ENCODE measurements around the gene SURF4. TPM values are rescaled to one million over a fixed set of nuclear protein-coding genes. Genes with fewer than 3 reads are reported as not detected.
"Not testable (repeated sequence)": the region's sequence is repeated elsewhere in the genome, so short reads cannot be mapped to it uniquely, and the experiment has no call there.

SURF4 gene
- total and polyA plus RNA-seq, 2 experiments from 2014 or later, result 354 to 360 TPM

GRCh38 chr9:133396952-133397351 is 21.1 kb upstream of the SURF4 start:
- Histone ChIP-seq H3K4me3 (no peak overlapping the region), H2AFZ (no peak overlapping the region), H4K20me1 (ENCODE audit: insufficient read depth, poor library complexity, severe bottlenecking) (no peaks in the 10 kb centered on the region), H3K4me2 (no peak overlapping the region), H3K79me2 (no peaks in the 10 kb centered on the region), H3K4me1 (ENCODE audit: insufficient read depth) (peaks cover 5% of the 10 kb centered on the region), H3K27me3 (no peaks in the 10 kb centered on the region), H3K9me2 (replicated peaks; ENCODE audit: insufficient read depth) (no peaks in the 10 kb centered on the region), H3K36me3 (replicated peaks; ENCODE audit: insufficient read depth, low read depth) (no peaks in the 10 kb centered on the region), H3K27ac (no peak overlapping the region), H3K9me3 (ENCODE audit: low read depth) (no peaks in the 10 kb centered on the region)
- TF ChIP-seq EZH2phosphoT487 (IDR thresholded peaks at IDR 0.05; ENCODE audit: low read depth, severe bottlenecking, unreplicated experiment), result no peak
- TF ChIP-seq CTCF (IDR thresholded peaks at IDR 0.05; ENCODE audit: poor library complexity), result peak; percentile 15
- no peak for TF ChIP-seq EZH2 (IDR thresholded peaks at IDR 0.05; ENCODE audit: borderline replicate concordance)
- DNase-seq (ENCODE audit: low spot score), result no peak
- 33% methylated on average over 14 of the region's 14 CpGs for WGBS (ENCODE audit: low lambda C conversion rate, missing lambda C conversion rate)

GRCh38 chr9:133394687-133395271 is 18.9 kb upstream of the SURF4 start:
- Histone ChIP-seq H3K27me3 (no peaks in the 10 kb centered on the region), H3K36me3 (replicated peaks; ENCODE audit: insufficient read depth, low read depth) (no peaks in the 10 kb centered on the region), H3K4me2 (no peak overlapping the region), H3K4me3 (no peak overlapping the region), H3K27ac (no peak overlapping the region), H3K9me3 (ENCODE audit: low read depth) (no peaks in the 10 kb centered on the region), H4K20me1 (ENCODE audit: insufficient read depth, poor library complexity, severe bottlenecking) (no peaks in the 10 kb centered on the region), H3K4me1 (ENCODE audit: insufficient read depth) (peaks cover 5% of the 10 kb centered on the region), H2AFZ (no peak overlapping the region), H3K79me2 (no peaks in the 10 kb centered on the region), H3K9me2 (replicated peaks; ENCODE audit: insufficient read depth) (no peaks in the 10 kb centered on the region)
- 72% methylated on average over 7 of the region's 8 CpGs for WGBS (ENCODE audit: low lambda C conversion rate, missing lambda C conversion rate)
- TF ChIP-seq CTCF (IDR thresholded peaks at IDR 0.05; ENCODE audit: poor library complexity) (no peak), EZH2phosphoT487 (IDR thresholded peaks at IDR 0.05; ENCODE audit: low read depth, severe bottlenecking, unreplicated experiment) (no peak), EZH2 (IDR thresholded peaks at IDR 0.05; ENCODE audit: borderline replicate concordance) (no peak)
- no peak for DNase-seq (ENCODE audit: low spot score)

- Histone ChIP-seq H3K9me3 (ENCODE audit: low read depth) (no peaks in the 10 kb centered on the region), H3K79me2 (no peaks in the 10 kb centered on the region), H3K4me2 (no peak overlapping the region), H3K4me3 (no peak overlapping the region), H3K27ac (no peak overlapping the region), H3K27me3 (no peaks in the 10 kb centered on the region), H4K20me1 (ENCODE audit: insufficient read depth, poor library complexity, severe bottlenecking) (no peaks in the 10 kb centered on the region), H3K9me2 (replicated peaks; ENCODE audit: insufficient read depth) (no peaks in the 10 kb centered on the region), H3K36me3 (replicated peaks; ENCODE audit: insufficient read depth, low read depth) (no peaks in the 10 kb centered on the region), H2AFZ (no peak overlapping the region), H3K4me1 (ENCODE audit: insufficient read depth) (peaks cover 5% of the 10 kb centered on the region)
- 83% methylated on average over 2 of the region's 3 CpGs for WGBS (ENCODE audit: low lambda C conversion rate, missing lambda C conversion rate)
- DNase-seq (ENCODE audit: low spot score), result no peak
- TF ChIP-seq CTCF (IDR thresholded peaks at IDR 0.05; ENCODE audit: poor library complexity), result no peak
- TF ChIP-seq EZH2 (IDR thresholded peaks at IDR 0.05; ENCODE audit: borderline replicate concordance), result no peak
- TF ChIP-seq EZH2phosphoT487 (IDR thresholded peaks at IDR 0.05; ENCODE audit: low read depth, severe bottlenecking, unreplicated experiment), result no peak
Observed at GRCh38 chr9:133393399-133393798, 17.5 kb upstream of the SURF4 start.

GRCh38 chr9:133392308-133392707 is 16.4 kb upstream of the SURF4 start:
- not testable (repeated sequence) for H4K20me1 ChIP-seq (ENCODE audit: insufficient read depth, poor library complexity, severe bottlenecking); H3K4me1 ChIP-seq (ENCODE audit: insufficient read depth); H2AFZ ChIP-seq; H3K27ac ChIP-seq; H3K79me2 ChIP-seq; H3K9me2 ChIP-seq (replicated peaks; ENCODE audit: insufficient read depth); H3K27me3 ChIP-seq; H3K4me3 ChIP-seq; H3K9me3 ChIP-seq (ENCODE audit: low read depth); DNase-seq (ENCODE audit: low spot score); H3K36me3 ChIP-seq (replicated peaks; ENCODE audit: insufficient read depth, low read depth)
- peak overlapping the region; percentile 51 for H3K4me2 ChIP-seq
- 96% methylated on average over 3 of the region's 3 CpGs for WGBS (ENCODE audit: low lambda C conversion rate, missing lambda C conversion rate)

GRCh38 chr9:133391449-133391848 is 15.6 kb upstream of the SURF4 start:
- H3K9me2 ChIP-seq (replicated peaks; ENCODE audit: insufficient read depth); H3K9me3 ChIP-seq (ENCODE audit: low read depth); H3K4me3 ChIP-seq; H3K79me2 ChIP-seq; DNase-seq (ENCODE audit: low spot score); H4K20me1 ChIP-seq (ENCODE audit: insufficient read depth, poor library complexity, severe bottlenecking); H2AFZ ChIP-seq; H3K36me3 ChIP-seq (replicated peaks; ENCODE audit: insufficient read depth, low read depth); H3K27me3 ChIP-seq; H3K4me1 ChIP-seq (ENCODE audit: insufficient read depth); H3K4me2 ChIP-seq: not testable (repeated sequence)
- 54% methylated on average over 3 of the region's 4 CpGs for WGBS (ENCODE audit: low lambda C conversion rate, missing lambda C conversion rate)
- H3K27ac ChIP-seq, result peak overlapping the region; percentile 69

Measured in hepatocyte (in vitro differentiated cells).